ENCODE measurements around the gene TINCR.

DNA sequence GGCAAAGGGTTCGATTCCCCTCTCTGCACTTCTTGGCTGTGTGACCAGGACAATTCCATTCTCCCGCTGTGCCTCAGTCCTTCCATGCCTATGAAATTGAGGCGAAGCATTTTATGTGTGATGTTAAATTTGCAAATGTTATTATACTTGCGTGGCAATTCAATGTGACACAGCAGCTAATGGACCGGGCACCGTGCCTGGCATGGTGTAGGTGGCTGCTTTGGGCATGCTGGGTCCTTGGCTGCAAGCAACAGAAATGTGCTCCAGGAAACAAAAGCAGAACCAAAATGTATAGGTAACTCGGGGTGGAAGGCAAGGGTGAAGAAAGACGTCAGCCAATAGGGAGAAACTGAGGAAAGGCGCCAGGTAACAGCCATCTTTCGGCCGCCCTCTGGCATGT is 37.1 kb downstream of the TINCR start:
- no peak for TF ChIP-seq CTCF (IDR thresholded peaks at IDR 0.05)
- TF ChIP-seq POLR2A (IDR thresholded peaks at IDR 0.05), result no peak
- no peak for TF ChIP-seq POLR2AphosphoS5 (IDR thresholded peaks at IDR 0.05)

Data from suprapubic skin (tissue), 4 donors.